DOHH2 (cell line): ENCODE measurements around the gene CALY.

Experiments used
- H3F3A ChIP-seq: fragments of 200-600 bp; sonication (generic), shearing (Covaris generic); 2 replicates; pipeline ENCODE4 v1.6.0; 2016; ENCODE audit warnings: antibody characterized with exemption, mild to moderate bottlenecking; ENCODE audit not compliant: control insufficient read depth, insufficient read depth
- H3K27ac ChIP-seq: fragments of 200-600 bp; sonication (generic); 2 replicates; pipeline ENCODE4 v1.5.1; 2014; ENCODE audit warnings: low read depth, mild to moderate bottlenecking, low read length, moderate library complexity
- H3K27me3 ChIP-seq: fragments of 200-600 bp; sonication (generic); 2 replicates; pipeline ENCODE4 v1.6.1; 2014; ENCODE audit warnings: mild to moderate bottlenecking, low read length, mixed read lengths; ENCODE audit not compliant: control insufficient read depth
- H3K36me3 ChIP-seq: fragments of 200-600 bp; sonication (generic); 2 replicates; pipeline ENCODE4 v1.6.1; 2014; ENCODE audit warnings: mild to moderate bottlenecking, low read length, moderate library complexity, mixed read lengths; ENCODE audit not compliant: control insufficient read depth
- H3K4me1 ChIP-seq: fragments of 200-600 bp; sonication (generic); 2 replicates; pipeline ENCODE4 v1.6.1; 2014; ENCODE audit warnings: mild to moderate bottlenecking, low read length, mixed read lengths; ENCODE audit not compliant: control insufficient read depth
- H3K4me2 ChIP-seq: fragments of 200-600 bp; sonication (generic); 2 replicates; pipeline ENCODE4 v1.6.0; 2014; ENCODE audit warnings: mild to moderate bottlenecking, low read length, moderate library complexity
- H3K4me3 ChIP-seq: fragments of 200-600 bp; sonication (generic); 2 replicates; pipeline ENCODE4 v1.5.1; 2014; ENCODE audit warnings: mild to moderate bottlenecking, low read length, mixed read lengths
- H3K79me2 ChIP-seq: fragments of 200-600 bp; sonication (generic); 2 replicates; pipeline ENCODE4 v1.6.1; 2014; ENCODE audit warnings: mild to moderate bottlenecking, low read length, mixed read lengths; ENCODE audit not compliant: control insufficient read depth
- H3K9me2 ChIP-seq: fragments of 200-600 bp; sonication (generic); replicated peaks from 2 replicates; pipeline ENCODE4 v1.6.1; 2014; ENCODE audit warnings: mild to moderate bottlenecking, low read length, mixed read lengths; ENCODE audit not compliant: control insufficient read depth
- H3K9me3 ChIP-seq: fragments of 200-600 bp; sonication (generic); 2 replicates; pipeline ENCODE4 v1.6.1; 2014; ENCODE audit warnings: antibody characterized with exemption, low read length, mixed read lengths; ENCODE audit not compliant: control insufficient read depth, insufficient read depth
- H4K20me1 ChIP-seq: fragments of 200-600 bp; sonication (generic); 2 replicates; pipeline ENCODE4 v1.6.0; 2014; ENCODE audit warnings: low read depth, mild to moderate bottlenecking, antibody characterized with exemption, low read length, moderate library complexity; ENCODE audit not compliant: control insufficient read depth, insufficient read depth
- EZH2phosphoT487 ChIP-seq: fragments of 200-600 bp; sonication (generic); IDR thresholded peaks from 2 replicates; pipeline ENCODE4 v1.6.1; 2017; ENCODE audit warnings: borderline replicate concordance, mild to moderate bottlenecking, antibody characterized with exemption, low read length, moderate library complexity, mixed read lengths
- TF ChIP-seq, protein P1 (sequence below): fragments of 200-600 bp; sonication (generic); IDR thresholded peaks from one replicate; pipeline ENCODE4 v1.5.1; 2014; ENCODE audit warnings: antibody characterized with exemption, mild to moderate bottlenecking, low read depth, low read length; ENCODE audit not compliant: poor library complexity, severe bottlenecking

CALY gene

DNA sequence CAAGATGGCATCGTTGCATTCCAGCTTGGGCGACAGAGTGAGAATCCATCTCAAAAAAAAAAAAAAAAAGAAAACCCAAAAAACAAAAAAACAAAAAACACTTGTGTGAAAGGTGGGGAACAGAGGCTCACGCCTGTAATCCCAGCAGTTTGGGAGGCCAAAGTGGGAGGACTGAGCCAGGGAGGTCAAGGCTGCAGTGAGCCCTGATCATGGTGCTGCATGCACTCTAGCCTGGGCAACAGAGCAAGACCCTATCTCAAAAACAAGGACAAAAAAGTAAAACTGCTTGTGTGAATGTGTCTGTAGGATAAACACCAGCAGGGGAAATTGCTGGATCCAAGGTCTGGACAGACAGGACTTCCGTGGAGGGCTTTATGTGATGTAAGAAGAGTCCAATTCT, 46.9 kb upstream of the CALY start:
- Histone ChIP-seq H3K36me3 (peaks cover 3% of the 10 kb centered on the region; the same call in 1 of the 2 replicates), H3K9me2 (no peaks in the 10 kb centered on the region), H3K4me3 (no peak overlapping the region), H3K4me1 (peaks cover 18% of the 10 kb centered on the region), H3K27ac (no peak overlapping the region), H3K4me2 (no peak overlapping the region), H4K20me1 (no peaks in the 10 kb centered on the region), H3K27me3 (peaks cover 10% of the 10 kb centered on the region; the same call in 1 of the 2 replicates), H3K9me3 (no peaks in the 10 kb centered on the region), H3F3A (no peaks in the 10 kb centered on the region), H3K79me2 (peaks cover 6% of the 10 kb centered on the region)
- TF ChIP-seq EZH2phosphoT487, result no peak
- TF ChIP-seq, protein P1, sequence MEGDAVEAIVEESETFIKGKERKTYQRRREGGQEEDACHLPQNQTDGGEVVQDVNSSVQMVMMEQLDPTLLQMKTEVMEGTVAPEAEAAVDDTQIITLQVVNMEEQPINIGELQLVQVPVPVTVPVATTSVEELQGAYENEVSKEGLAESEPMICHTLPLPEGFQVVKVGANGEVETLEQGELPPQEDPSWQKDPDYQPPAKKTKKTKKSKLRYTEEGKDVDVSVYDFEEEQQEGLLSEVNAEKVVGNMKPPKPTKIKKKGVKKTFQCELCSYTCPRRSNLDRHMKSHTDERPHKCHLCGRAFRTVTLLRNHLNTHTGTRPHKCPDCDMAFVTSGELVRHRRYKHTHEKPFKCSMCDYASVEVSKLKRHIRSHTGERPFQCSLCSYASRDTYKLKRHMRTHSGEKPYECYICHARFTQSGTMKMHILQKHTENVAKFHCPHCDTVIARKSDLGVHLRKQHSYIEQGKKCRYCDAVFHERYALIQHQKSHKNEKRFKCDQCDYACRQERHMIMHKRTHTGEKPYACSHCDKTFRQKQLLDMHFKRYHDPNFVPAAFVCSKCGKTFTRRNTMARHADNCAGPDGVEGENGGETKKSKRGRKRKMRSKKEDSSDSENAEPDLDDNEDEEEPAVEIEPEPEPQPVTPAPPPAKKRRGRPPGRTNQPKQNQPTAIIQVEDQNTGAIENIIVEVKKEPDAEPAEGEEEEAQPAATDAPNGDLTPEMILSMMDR, result no peak

DNA sequence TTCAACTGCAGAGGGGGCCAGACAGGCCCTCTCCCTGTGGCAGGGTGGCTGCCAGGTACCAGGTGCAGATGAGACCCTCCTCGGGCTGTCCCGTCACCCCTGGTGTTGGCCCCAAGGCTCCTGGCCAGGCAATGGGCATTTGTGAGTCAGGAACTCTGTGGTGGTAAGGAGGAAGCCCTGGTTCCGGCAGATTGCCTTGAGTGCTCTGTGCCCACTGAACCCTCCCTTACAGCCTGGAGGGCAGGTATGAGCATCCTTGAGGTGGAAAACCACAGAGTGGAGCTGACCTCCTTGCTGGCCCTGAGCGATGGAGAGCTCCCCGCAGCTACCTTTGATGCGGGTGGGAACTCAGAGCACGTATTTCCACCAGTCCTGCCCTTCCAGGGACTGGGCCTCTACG, 44.3 kb upstream of the CALY start:
- Histone ChIP-seq H3K4me3 (no peak overlapping the region), H4K20me1 (no peaks in the 10 kb centered on the region), H3K27me3 (peaks cover 13% of the 10 kb centered on the region; the same call in 1 of the 2 replicates), H3K4me1 (peaks cover 18% of the 10 kb centered on the region), H3K9me3 (no peaks in the 10 kb centered on the region), H3F3A (no peaks in the 10 kb centered on the region), H3K9me2 (no peaks in the 10 kb centered on the region), H3K4me2 (no peak overlapping the region), H3K79me2 (no peaks in the 10 kb centered on the region), H3K27ac (no peak overlapping the region), H3K36me3 (no peaks in the 10 kb centered on the region)
- TF ChIP-seq, protein P1, result no peak
- no peak for TF ChIP-seq EZH2phosphoT487

DNA sequence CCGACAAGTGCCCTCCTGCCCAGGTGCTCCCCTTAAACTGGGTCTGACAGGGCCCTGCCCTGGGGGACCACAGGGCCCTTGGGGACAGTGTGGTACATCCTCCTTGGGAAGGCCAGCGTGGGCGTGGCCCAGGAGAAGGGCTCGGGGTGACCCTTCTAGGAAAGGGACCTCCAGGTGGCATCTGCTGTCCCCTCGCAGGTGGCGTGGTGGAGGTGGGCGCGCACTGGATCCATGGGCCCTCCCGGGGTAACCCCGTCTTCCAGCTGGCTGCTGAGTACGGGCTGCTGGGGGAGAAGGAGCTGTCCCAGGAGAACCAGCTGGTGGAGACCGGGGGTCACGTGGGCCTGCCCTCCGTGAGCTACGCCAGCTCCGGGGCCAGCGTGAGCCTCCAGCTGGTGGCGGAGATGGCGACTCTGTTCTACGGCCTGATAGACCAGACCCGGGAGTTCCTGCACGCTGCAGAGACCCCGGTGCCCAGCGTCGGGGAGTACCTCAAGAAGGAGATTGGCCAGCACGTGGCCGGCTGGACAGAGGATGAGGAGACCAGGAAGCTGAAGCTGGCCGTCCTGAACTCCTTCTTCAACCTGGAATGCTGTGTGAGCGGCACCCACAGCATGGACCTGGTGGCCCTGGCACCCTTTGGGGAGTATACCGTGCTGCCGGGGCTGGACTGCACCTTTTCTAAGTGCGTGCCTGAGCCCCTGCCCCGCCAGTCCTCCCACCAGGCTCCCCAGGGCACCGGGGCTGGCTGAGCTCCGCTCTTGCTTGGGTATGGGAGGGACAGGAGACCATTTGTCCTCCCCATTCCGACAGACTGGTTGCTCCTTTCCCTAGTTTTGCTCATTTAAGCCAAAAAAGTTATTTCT, 43.3 kb upstream of the CALY start:
- Histone ChIP-seq H3K27me3 (peaks cover 16% of the 10 kb centered on the region; the same call in 1 of the 2 replicates), H3K4me1 (peaks cover 18% of the 10 kb centered on the region), H3F3A (peaks cover 5% of the 10 kb centered on the region; the same call in 1 of the 2 replicates), H3K4me2 (peak overlapping the region; percentile 80), H3K79me2 (no peaks in the 10 kb centered on the region), H4K20me1 (no peaks in the 10 kb centered on the region), H3K36me3 (no peaks in the 10 kb centered on the region), H3K9me2 (no peaks in the 10 kb centered on the region), H3K9me3 (no peaks in the 10 kb centered on the region), H3K4me3 (peak overlapping the region; percentile 77), H3K27ac (no peak overlapping the region)
- TF ChIP-seq EZH2phosphoT487, result no peak
- TF ChIP-seq, protein P1, result no peak
